HCT116 (cell line): ENCODE measurements around the gene THSD1. TPM values are rescaled to one million over a fixed set of nuclear protein-coding genes. Genes with fewer than 3 reads are reported as not detected.

Experiments
- ATAC-seq: fragments of 200-7000 bp; cut with Tn5 transposase; 2 replicates; pipeline ENCODE4 v1.9.1; 2020; ENCODE audit warnings: mild to moderate bottlenecking, moderate library complexity
- BruUV-seq: library from RNA; stranded (reverse); fragments of 400-500 nt; replicated peaks from 2 replicates; lab custom pipeline; 2021; lab: Mats Ljungman, UMichigan
- CTCF ChIA-PET: fragments of 300-600 bp; sonication (Branson Sonifier 250); formaldehyde crosslinking; loops from one replicate; lab custom pipeline; 2021; ENCODE audit warnings: antibody characterized with exemption; lab: Charles Lee
- POLR2A ChIA-PET: fragments of 300-600, 350-600 bp; sonication (Branson Sonifier 250); formaldehyde crosslinking; loops from one replicate; lab custom pipeline; 2021; ENCODE audit warnings: antibody characterized with exemption; lab: Charles Lee
- RAD21 ChIA-PET, 2 experiments: fragments of 300-600 bp; sonication (Branson Sonifier 250); formaldehyde crosslinking; loops; one replicate each; lab custom pipeline; 2023; ENCODE audit warnings: low total read pairs in 2 of 2; ENCODE audit not compliant: uncharacterized antibody in 2 of 2, unreplicated experiment in 2 of 2, low non-redundant PET in 1 of 2; lab: Charles Lee
- DNase-seq: peaks from one replicate; pipeline ENCODE4 v3.0.0-alpha.2; 2010; ENCODE audit warnings: low read depth, low spot score
- H2AFZ ChIP-seq: fragments of 200-600 bp; shearing (Covaris generic), sonication (generic); 2 replicates; pipeline ENCODE4 v1.6.1; 2017; ENCODE audit warnings: low read depth, mixed run types, mixed read lengths, antibody characterized with exemption, low read length; ENCODE audit not compliant: poor library complexity, severe bottlenecking
- H3K27ac ChIP-seq: 2 replicates; pipeline ENCODE4 v1.5.1; 2012; ENCODE audit warnings: low read depth, low read length
- H3K27me3 ChIP-seq: fragments of 200-600 bp; sonication (generic); 2 replicates; pipeline ENCODE4 v1.6.1; 2016; ENCODE audit warnings: mixed run types, low read length, mixed read lengths; ENCODE audit not compliant: insufficient read depth
- H3K36me3 ChIP-seq, 2 experiments: fragments of 200-500 bp in 1 of 2; fragments of 200-600 bp in 1 of 2; sonication (Bioruptor generic) in 1 of 2; sonication (generic) in 1 of 2; 2 replicates each; pipeline versions ENCODE4 v1.5.1 to v1.6.1; 2014 to 2016; ENCODE audit warnings: low read length in 2 of 2, inconsistent platforms in 1 of 2, mixed read lengths in 1 of 2, mixed run types in 1 of 2; ENCODE audit not compliant: insufficient read depth in 2 of 2, control insufficient read depth in 1 of 2
- H3K4me1 ChIP-seq, 2 experiments: fragments of 200-600 bp in 1 of 2; sonication (generic) in 1 of 2; 2 replicates each; pipeline versions ENCODE4 v1.5.1 to v1.6.1; 2012 to 2017; ENCODE audit warnings: low read length in 2 of 2, inconsistent platforms in 1 of 2, mild to moderate bottlenecking in 1 of 2, mixed read lengths in 1 of 2, mixed run types in 1 of 2, moderate library complexity in 1 of 2; ENCODE audit not compliant: insufficient read depth in 2 of 2, control insufficient read depth in 1 of 2
- H3K4me2 ChIP-seq: fragments of 200-600 bp; sonication (generic); 2 replicates; pipeline ENCODE4 v1.6.1; 2017; ENCODE audit warnings: mixed run types, low read length, mixed read lengths
- H3K4me3 ChIP-seq, 2 experiments: fragments of 200-600 bp in 1 of 2; sonication (generic) in 1 of 2; replicated peaks in 1 of 2; 2 replicates each; pipeline ENCODE4 v1.5.1; 2011 to 2016; ENCODE audit warnings: low read length in 2 of 2, control low read depth in 1 of 2, low read depth in 1 of 2, mild to moderate bottlenecking in 1 of 2, mixed read lengths in 1 of 2, mixed run types in 1 of 2
- H3K79me2 ChIP-seq: fragments of 200-600 bp; sonication (generic); 2 replicates; pipeline ENCODE4 v1.6.1; 2017; ENCODE audit warnings: mild to moderate bottlenecking, mixed run types, low read length, moderate library complexity, mixed read lengths; ENCODE audit not compliant: insufficient read depth
- H3K9ac ChIP-seq: fragments of 200-600 bp; sonication (generic); 2 replicates; pipeline ENCODE4 v1.6.1; 2016; ENCODE audit warnings: low read length, mixed read lengths
- H3K9me2 ChIP-seq: fragments of 200-600 bp; sonication (generic), shearing (Covaris generic); 2 replicates; pipeline ENCODE4 v1.6.1; 2017; ENCODE audit warnings: mixed run types, mild to moderate bottlenecking, moderate library complexity; ENCODE audit not compliant: insufficient read depth
- H3K9me3 ChIP-seq, 2 experiments: fragments of 200-500 bp in 1 of 2; fragments of 200-600 bp in 1 of 2; sonication (Bioruptor generic) in 1 of 2; sonication (generic) in 1 of 2; 2 replicates each; pipeline ENCODE4 v1.6.1; 2014 to 2017; ENCODE audit warnings: low read length in 2 of 2, mixed read lengths in 2 of 2, inconsistent platforms in 1 of 2, low read depth in 1 of 2, mild to moderate bottlenecking in 1 of 2, mixed run types in 1 of 2, moderate library complexity in 1 of 2; ENCODE audit not compliant: control insufficient read depth in 1 of 2, insufficient read depth in 1 of 2
- H4K20me1 ChIP-seq: fragments of 200-600 bp; sonication (generic), shearing (Covaris generic); 2 replicates; pipeline ENCODE4 v1.6.1; 2017; ENCODE audit warnings: mixed run types, mild to moderate bottlenecking, moderate library complexity; ENCODE audit not compliant: insufficient read depth
- CBX3 ChIP-seq: IDR thresholded peaks from 2 replicates; pipeline ENCODE4 v1.6.1; 2012; ENCODE audit warnings: low read depth
- CEBPB ChIP-seq: IDR thresholded peaks from 2 replicates; pipeline ENCODE4 v1.6.1; 2012; ENCODE audit warnings: low read depth
- EGR1 ChIP-seq: IDR thresholded peaks from 2 replicates; pipeline ENCODE4 v1.6.1; 2012; ENCODE audit warnings: low read depth
- ELF1 ChIP-seq: IDR thresholded peaks from 2 replicates; pipeline ENCODE4 v1.6.1; 2012; ENCODE audit warnings: low read depth, borderline replicate concordance
- FOSL1 ChIP-seq: IDR thresholded peaks from 2 replicates; pipeline ENCODE4 v1.6.1; 2012; ENCODE audit warnings: low read depth
- JUND ChIP-seq: IDR thresholded peaks from 2 replicates; pipeline ENCODE4 v1.6.1; 2012
- POLR2A ChIP-seq: IDR thresholded peaks from 2 replicates; pipeline ENCODE4 v1.7.0; 2011; ENCODE audit warnings: borderline replicate concordance; ENCODE audit not compliant: insufficient read depth, insufficient read length; ENCODE audit errors: extremely low read depth
- POLR2AphosphoS5 ChIP-seq: IDR thresholded peaks from 2 replicates; pipeline ENCODE4 v1.6.1; 2011; ENCODE audit warnings: mild to moderate bottlenecking, low read depth, low read length, moderate library complexity
- SIN3A ChIP-seq: IDR thresholded peaks from 2 replicates; pipeline ENCODE4 v1.6.1; 2012; ENCODE audit warnings: low read depth
- SRF ChIP-seq: IDR thresholded peaks from 2 replicates; pipeline ENCODE4 v1.6.1; 2012; ENCODE audit warnings: low read depth
- intact Hi-C: fragments of 100-400 bp; cut with micrococcal nuclease; formaldehyde crosslinking; loops from 2 replicates; pipeline ENCODE4 v1.10.0; 2022
- total RNA-seq: library from RNA; stranded (reverse); gene quantifications from one replicate; pipeline ENCODE4 v1.2.1, GENCODE V29; 2021; ENCODE audit not compliant: unreplicated experiment
- TF ChIP-seq, protein P1 (sequence below), 3 experiments: fragments of 200-600 bp in 1 of 3; sonication (generic) in 1 of 3; IDR thresholded peaks in 2 of 3; conservative IDR thresholded peaks in 1 of 3; 2 replicates each; pipeline ENCODE4 v1.5.1; 2012 to 2017; ENCODE audit warnings: low read depth in 2 of 3, low read length in 2 of 3, antibody characterized with exemption in 1 of 3, borderline replicate concordance in 1 of 3, control low read depth in 1 of 3, mild to moderate bottlenecking in 1 of 3, mixed read lengths in 1 of 3, mixed run types in 1 of 3, moderate library complexity in 1 of 3; ENCODE audit not compliant: insufficient read depth in 1 of 3
- TF ChIP-seq, protein P2 (sequence below): IDR thresholded peaks from 2 replicates; pipeline ENCODE4 v1.6.1; 2011; ENCODE audit warnings: mild to moderate bottlenecking, low read length, moderate library complexity; ENCODE audit not compliant: insufficient replicate concordance; ENCODE audit errors: extremely low read depth

The THSD1 gene
- total RNA-seq, 1 experiment from 2014 or later = 0.76 TPM

DNA sequence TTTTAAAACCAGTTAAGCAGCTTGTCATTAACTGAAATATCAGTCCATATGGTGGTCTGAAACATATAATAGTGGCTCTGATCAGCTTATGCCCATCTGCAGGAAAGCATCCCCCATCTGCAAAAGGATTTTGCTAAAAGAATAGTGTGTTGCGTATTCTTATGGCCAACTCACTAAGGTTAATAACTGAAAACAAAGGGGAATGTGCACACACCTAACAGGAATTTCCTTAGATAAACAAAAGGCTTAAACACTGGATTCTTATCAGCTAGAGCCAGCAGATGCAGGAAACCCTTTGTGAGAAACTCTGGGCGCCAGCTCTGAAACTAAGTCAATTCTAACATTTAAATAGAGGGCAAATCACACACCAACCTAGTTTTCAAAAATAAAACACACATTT is 22.3 kb upstream of the THSD1 start:
- Histone ChIP-seq H3K4me1 (no peaks in the 10 kb centered on the region; a peak in 1 of 4 replicates), H4K20me1 (peaks cover 5% of the 10 kb centered on the region; the same call in 1 of the 2 replicates), H3K27me3 (no peaks in the 10 kb centered on the region), H3K9ac (no peak overlapping the region), H3K27ac (no peak overlapping the region), H3K4me3 (no peak overlapping the region), H3K36me3 (peaks cover 24 to 37% of the 10 kb centered on the region in 2 experiments; a peak in 3 of 4 replicates), H3K9me2 (no peaks in the 10 kb centered on the region), H3K4me2 (no peak overlapping the region), H3K79me2 (peaks cover 12% of the 10 kb centered on the region; the same call in 1 of the 2 replicates), H3K9me3 (no peaks in the 10 kb centered on the region), H2AFZ (no peak overlapping the region)
- ATAC-seq (no peak), DNase-seq (no peak)
- intact Hi-C loops = no loop called here
- POLR2A ChIA-PET = no interaction called here
- no TSS peak for BruUV-seq
- RAD21 ChIA-PET = no interaction called here
- CTCF ChIA-PET = interaction anchor here (2.1 kb wide), 1 partner anchor 23 kb away, joined by 8 read pairs; the partner anchor contains the start of gene VPS36
- TF ChIP-seq SRF = no peak
- no peak for TF ChIP-seq FOSL1
- TF ChIP-seq JUND = no peak
- no peak for TF ChIP-seq ELF1
- TF ChIP-seq CBX3 = no peak
- TF ChIP-seq POLR2A = no peak
- TF ChIP-seq CEBPB = no peak
- TF ChIP-seq POLR2AphosphoS5 = no peak
- no peak for TF ChIP-seq EGR1
- TF ChIP-seq, protein P1, sequence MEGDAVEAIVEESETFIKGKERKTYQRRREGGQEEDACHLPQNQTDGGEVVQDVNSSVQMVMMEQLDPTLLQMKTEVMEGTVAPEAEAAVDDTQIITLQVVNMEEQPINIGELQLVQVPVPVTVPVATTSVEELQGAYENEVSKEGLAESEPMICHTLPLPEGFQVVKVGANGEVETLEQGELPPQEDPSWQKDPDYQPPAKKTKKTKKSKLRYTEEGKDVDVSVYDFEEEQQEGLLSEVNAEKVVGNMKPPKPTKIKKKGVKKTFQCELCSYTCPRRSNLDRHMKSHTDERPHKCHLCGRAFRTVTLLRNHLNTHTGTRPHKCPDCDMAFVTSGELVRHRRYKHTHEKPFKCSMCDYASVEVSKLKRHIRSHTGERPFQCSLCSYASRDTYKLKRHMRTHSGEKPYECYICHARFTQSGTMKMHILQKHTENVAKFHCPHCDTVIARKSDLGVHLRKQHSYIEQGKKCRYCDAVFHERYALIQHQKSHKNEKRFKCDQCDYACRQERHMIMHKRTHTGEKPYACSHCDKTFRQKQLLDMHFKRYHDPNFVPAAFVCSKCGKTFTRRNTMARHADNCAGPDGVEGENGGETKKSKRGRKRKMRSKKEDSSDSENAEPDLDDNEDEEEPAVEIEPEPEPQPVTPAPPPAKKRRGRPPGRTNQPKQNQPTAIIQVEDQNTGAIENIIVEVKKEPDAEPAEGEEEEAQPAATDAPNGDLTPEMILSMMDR (IDR thresholded peaks at IDR 0.05 in 2 of 3, conservative IDR thresholded peaks at IDR 0.05 in 1 of 3; ENCODE audit: borderline replicate concordance in 1 of 3, insufficient read depth in 1 of 3, low read depth in 2 of 3, low read length in 2 of 3) = no peak
- TF ChIP-seq, protein P2, sequence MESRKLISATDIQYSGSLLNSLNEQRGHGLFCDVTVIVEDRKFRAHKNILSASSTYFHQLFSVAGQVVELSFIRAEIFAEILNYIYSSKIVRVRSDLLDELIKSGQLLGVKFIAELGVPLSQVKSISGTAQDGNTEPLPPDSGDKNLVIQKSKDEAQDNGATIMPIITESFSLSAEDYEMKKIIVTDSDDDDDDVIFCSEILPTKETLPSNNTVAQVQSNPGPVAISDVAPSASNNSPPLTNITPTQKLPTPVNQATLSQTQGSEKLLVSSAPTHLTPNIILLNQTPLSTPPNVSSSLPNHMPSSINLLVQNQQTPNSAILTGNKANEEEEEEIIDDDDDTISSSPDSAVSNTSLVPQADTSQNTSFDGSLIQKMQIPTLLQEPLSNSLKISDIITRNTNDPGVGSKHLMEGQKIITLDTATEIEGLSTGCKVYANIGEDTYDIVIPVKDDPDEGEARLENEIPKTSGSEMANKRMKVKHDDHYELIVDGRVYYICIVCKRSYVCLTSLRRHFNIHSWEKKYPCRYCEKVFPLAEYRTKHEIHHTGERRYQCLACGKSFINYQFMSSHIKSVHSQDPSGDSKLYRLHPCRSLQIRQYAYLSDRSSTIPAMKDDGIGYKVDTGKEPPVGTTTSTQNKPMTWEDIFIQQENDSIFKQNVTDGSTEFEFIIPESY = no peak
- TF ChIP-seq SIN3A = no peak
